Hematopoietic multipotent progenitor cell treated with erythropoietin and hydrocortisone succinate and interleukin-3 and kit ligand, for 6 days (in vitro differentiated cells): ENCODE measurements around the gene KDM2B.
"Not testable (repeated sequence)": the region's sequence is repeated elsewhere in the genome, so short reads cannot be mapped to it uniquely, and the experiment has no call there.

Source experiments
- DNase-seq: peaks from one replicate; pipeline ENCODE4 v3.0.0-alpha.2; 2015

KDM2B gene

GRCh38 chr12:121583334-121583661, 2.5 kb upstream of the KDM2B start:
- DNase-seq = not testable (repeated sequence)

GRCh38 chr12:121582583-121583333, 1.9 kb upstream of the KDM2B start:
- peak; percentile 62 for DNase-seq

GRCh38 chr12:121581686-121582429, 1.0 kb upstream of the KDM2B start:
- peak; percentile 64 for DNase-seq

GRCh38 chr12:121579981-121580868, 598 bp downstream of the KDM2B start:
- peak; percentile 85 for DNase-seq

- peak; percentile 75 for DNase-seq
These were observed 1.5 kb downstream of the KDM2B start for GRCh38 chr12:121579190-121579791.

GRCh38 chr12:121578230-121579189, 2.3 kb downstream of the KDM2B start:
- peak; percentile 39 for DNase-seq

- DNase-seq = no peak
These were observed 3.2 kb downstream of the KDM2B start for GRCh38 chr12:121577443-121578180.

GRCh38 chr12:121576851-121577391, 3.9 kb downstream of the KDM2B start:
- no peak for DNase-seq

GRCh38 chr12:121575952-121576625, 4.7 kb downstream of the KDM2B start:
- DNase-seq = no peak

- DNase-seq = no peak
These were observed 5.8 kb downstream of the KDM2B start for GRCh38 chr12:121575051-121575450.

- DNase-seq = no peak
These were observed 6.8 kb downstream of the KDM2B start for GRCh38 chr12:121574025-121574424.

- DNase-seq = no peak
These were observed 8.9 kb downstream of the KDM2B start for GRCh38 chr12:121571920-121572319.

GRCh38 chr12:121570467-121571283, 10.1 kb downstream of the KDM2B start:
- no peak for DNase-seq

GRCh38 chr12:121568971-121569751, 11.7 kb downstream of the KDM2B start:
- no peak for DNase-seq

- DNase-seq = no peak
These were observed 12.3 kb downstream of the KDM2B start for GRCh38 chr12:121568518-121568917.

GRCh38 chr12:121565076-121565475, 15.7 kb downstream of the KDM2B start:
- DNase-seq = no peak

GRCh38 chr12:121562488-121562887, 18.3 kb downstream of the KDM2B start:
- DNase-seq = no peak

- no peak for DNase-seq
These were observed 19.8 kb downstream of the KDM2B start for GRCh38 chr12:121561009-121561395.
